Coronary artery (tissue), 2 donors: Measurements from ENCODE around the gene FOXP1.

ENCODE experiments used
- DNase-seq: peaks from one replicate; pipeline ENCODE4 v3.0.0-alpha.2; 2017; ENCODE audit warnings: low spot score
- H3K27ac ChIP-seq, 2 donors: fragments of 200-600 bp; sonication (generic); one replicate each; pipeline ENCODE4 v1.5.1; 2016 to 2019
- H3K4me3 ChIP-seq: fragments of 200-600 bp; sonication (generic); 2 replicates; pipeline ENCODE4 v1.5.1; 2016; ENCODE audit warnings: mild to moderate bottlenecking, moderate library complexity
- CTCF ChIP-seq: fragments of 200-600 bp; sonication (generic); IDR thresholded peaks from one replicate; pipeline ENCODE4 v1.5.1; 2019; ENCODE audit warnings: antibody characterized with exemption

The FOXP1 gene

GRCh38 chr3:71055257-71056001 is 528.1 kb downstream of the FOXP1 start:
- DNase-seq: no peak
- Histone ChIP-seq H3K4me3 (peak overlapping the region; percentile 22), H3K27ac (peak overlapping the region; percentile 43 to 62)
- no peak for TF ChIP-seq CTCF

- DNase-seq: no peak
- Histone ChIP-seq H3K27ac (no peak overlapping the region), H3K4me3 (no peak overlapping the region)
- TF ChIP-seq CTCF: no peak
Observed at GRCh38 chr3:71054312-71054711, 529.2 kb downstream of the FOXP1 start.

GRCh38 chr3:71053495-71053894 is 530.0 kb downstream of the FOXP1 start:
- Histone ChIP-seq H3K4me3 (no peak overlapping the region), H3K27ac (peak overlapping the region in 1 of 2 donors; percentile 6)
- TF ChIP-seq CTCF: no peak
- no peak for DNase-seq

- TF ChIP-seq CTCF: no peak
- no peak for DNase-seq
- Histone ChIP-seq H3K27ac (peak overlapping the region in 1 of 2 donors; percentile 17), H3K4me3 (no peak overlapping the region)
Observed at GRCh38 chr3:71052716-71053115, 530.8 kb downstream of the FOXP1 start.

- peak overlapping the region in 1 of 2 donors; percentile 66 for H3K27ac ChIP-seq
- DNase-seq: no peak
- no peak for TF ChIP-seq CTCF
- H3K4me3 ChIP-seq: no peak overlapping the region
Observed at GRCh38 chr3:71051893-71052687, 531.4 kb downstream of the FOXP1 start.

- no peak for TF ChIP-seq CTCF
- Histone ChIP-seq H3K4me3 (no peak overlapping the region), H3K27ac (peak overlapping the region in 1 of 2 donors; percentile 66)
- DNase-seq: no peak
Observed at GRCh38 chr3:71051259-71051595, 532.3 kb downstream of the FOXP1 start.
